ENCODE measurements around the gene WASF3.

The WASF3 gene

DNA sequence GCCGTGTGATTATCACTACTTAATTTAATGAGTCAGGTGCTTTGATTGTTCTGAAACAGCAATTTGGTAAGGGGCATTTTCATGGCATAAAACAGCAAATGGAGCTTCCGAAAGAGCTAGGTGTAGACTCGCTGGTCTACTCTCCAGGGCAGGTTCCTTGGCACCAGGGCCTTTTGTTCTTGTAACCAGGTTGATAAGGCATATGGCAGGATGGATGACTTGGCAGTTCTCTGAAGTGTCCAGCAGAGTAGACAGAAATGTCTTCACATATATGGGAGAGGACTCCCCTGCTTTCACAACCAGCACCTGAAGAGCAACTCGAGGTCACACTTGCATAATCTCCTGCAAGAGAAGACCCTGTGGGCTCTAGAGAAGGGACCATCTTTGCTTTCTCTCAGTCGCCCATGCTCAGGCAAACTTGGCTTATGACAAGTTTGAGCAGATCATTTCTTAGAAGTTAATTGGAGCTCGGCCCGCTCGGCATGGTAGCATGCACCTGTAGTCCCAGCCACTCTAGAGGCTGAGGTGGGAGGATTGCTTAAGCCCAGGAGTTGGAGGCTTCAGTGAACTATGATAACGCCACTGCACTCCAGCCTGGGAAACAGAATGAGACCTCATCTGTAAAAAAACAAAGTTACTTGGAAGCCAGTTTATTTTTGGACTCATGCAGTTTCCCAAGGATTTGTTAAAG lies 23.3 kb upstream of the WASF3 start:
- Histone ChIP-seq H3K27me3 (ENCODE audit: insufficient read depth, low read length, poor library complexity) (peaks cover 5% of the 10 kb centered on the region), H3K79me2 (ENCODE audit: insufficient read depth, low read length) (no peaks in the 10 kb centered on the region), H3K27ac (ENCODE audit: low read length) (no peak overlapping the region), H3K9me3 (ENCODE audit: insufficient read depth, low read length, severe bottlenecking) (no peaks in the 10 kb centered on the region), H3K4me3 (ENCODE audit: low read depth in 1 of 2, low read length in 2 of 2) (no peak overlapping the region), H3K36me3 (ENCODE audit: insufficient read depth, low read length) (no peaks in the 10 kb centered on the region), H4K20me1 (ENCODE audit: insufficient read depth, low read length) (no peaks in the 10 kb centered on the region), H3K4me2 (ENCODE audit: insufficient read depth, low read length) (no peak overlapping the region), H3K4me1 (ENCODE audit: insufficient read depth, low read length) (no peaks in the 10 kb centered on the region), H3K9ac (ENCODE audit: low read depth, low read length) (no peak overlapping the region), H2AFZ (ENCODE audit: low read depth, low read length) (no peak overlapping the region)
- DNase-seq (no peak), ATAC-seq (ENCODE audit: insufficient read depth, low read depth) (no peak)
- no peak for TF ChIP-seq EZH2 (IDR thresholded peaks at IDR 0.05; ENCODE audit: borderline replicate concordance, low read depth, low read length, severe bottlenecking)
- TF ChIP-seq, protein P1, sequence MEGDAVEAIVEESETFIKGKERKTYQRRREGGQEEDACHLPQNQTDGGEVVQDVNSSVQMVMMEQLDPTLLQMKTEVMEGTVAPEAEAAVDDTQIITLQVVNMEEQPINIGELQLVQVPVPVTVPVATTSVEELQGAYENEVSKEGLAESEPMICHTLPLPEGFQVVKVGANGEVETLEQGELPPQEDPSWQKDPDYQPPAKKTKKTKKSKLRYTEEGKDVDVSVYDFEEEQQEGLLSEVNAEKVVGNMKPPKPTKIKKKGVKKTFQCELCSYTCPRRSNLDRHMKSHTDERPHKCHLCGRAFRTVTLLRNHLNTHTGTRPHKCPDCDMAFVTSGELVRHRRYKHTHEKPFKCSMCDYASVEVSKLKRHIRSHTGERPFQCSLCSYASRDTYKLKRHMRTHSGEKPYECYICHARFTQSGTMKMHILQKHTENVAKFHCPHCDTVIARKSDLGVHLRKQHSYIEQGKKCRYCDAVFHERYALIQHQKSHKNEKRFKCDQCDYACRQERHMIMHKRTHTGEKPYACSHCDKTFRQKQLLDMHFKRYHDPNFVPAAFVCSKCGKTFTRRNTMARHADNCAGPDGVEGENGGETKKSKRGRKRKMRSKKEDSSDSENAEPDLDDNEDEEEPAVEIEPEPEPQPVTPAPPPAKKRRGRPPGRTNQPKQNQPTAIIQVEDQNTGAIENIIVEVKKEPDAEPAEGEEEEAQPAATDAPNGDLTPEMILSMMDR (IDR thresholded peaks at IDR 0.05; ENCODE audit: borderline replicate concordance, extremely low read depth, low read length, poor library complexity, severe bottlenecking) = no peak

DNA sequence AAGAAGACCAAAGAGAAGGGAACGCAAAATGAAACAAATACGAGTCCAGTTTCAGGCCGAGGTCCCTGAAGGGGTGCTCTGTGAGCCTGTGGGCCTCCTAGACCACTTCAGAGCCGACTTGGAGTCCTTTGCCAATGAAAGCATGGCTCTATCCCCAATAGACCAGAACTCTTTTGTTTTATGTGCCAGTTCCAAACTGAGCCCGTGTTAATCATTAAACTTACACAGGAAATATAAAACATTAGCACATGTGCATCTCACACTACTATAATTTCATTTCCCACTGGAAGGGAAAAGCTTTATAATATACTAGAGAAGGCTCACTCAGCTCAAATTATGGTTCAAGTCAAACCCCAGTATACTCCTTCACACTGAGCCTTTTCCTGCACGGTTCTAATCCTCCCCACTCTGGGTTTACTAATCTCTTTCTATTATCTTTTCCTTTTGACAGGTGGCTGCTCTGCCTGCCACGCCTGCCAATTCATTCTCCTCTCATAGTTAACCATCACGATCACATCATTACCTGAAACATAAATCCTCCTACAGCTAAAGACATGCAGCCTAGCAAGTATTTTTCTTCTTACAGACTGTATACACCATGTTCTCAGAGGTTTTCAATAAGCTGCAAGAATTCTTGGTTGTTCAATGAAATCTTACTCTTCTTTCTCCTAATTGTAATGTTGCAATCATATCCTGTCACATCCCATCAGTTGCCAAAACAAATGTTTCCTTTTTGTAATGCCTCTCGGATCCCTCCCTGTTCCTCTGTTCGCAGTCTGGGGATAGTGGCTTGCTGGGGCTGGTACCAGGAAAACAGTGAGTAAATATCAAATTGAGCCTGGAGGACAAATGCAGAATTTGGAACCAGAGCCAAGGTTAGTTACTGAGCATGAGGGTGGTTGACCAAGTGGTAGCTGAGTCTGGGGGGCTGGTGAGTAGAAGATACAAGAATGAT lies 18.8 kb upstream of the WASF3 start:
- H3K4me2 ChIP-seq (ENCODE audit: insufficient read depth, low read length) = no peak overlapping the region
- no peak for DNase-seq
- H3K4me1 ChIP-seq (ENCODE audit: insufficient read depth, low read length) = no peaks in the 10 kb centered on the region
- H3K36me3 ChIP-seq (ENCODE audit: insufficient read depth, low read length) = no peaks in the 10 kb centered on the region
- no peak overlapping the region for H3K4me3 ChIP-seq (ENCODE audit: low read depth in 1 of 2, low read length in 2 of 2)
- no peak for ATAC-seq (ENCODE audit: insufficient read depth, low read depth)
- H3K9me3 ChIP-seq (ENCODE audit: insufficient read depth, low read length, severe bottlenecking) = no peaks in the 10 kb centered on the region
- no peaks in the 10 kb centered on the region for H4K20me1 ChIP-seq (ENCODE audit: insufficient read depth, low read length)
- peaks cover 5% of the 10 kb centered on the region for H3K27me3 ChIP-seq (ENCODE audit: insufficient read depth, low read length, poor library complexity)
- no peaks in the 10 kb centered on the region for H3K79me2 ChIP-seq (ENCODE audit: insufficient read depth, low read length)
- no peak overlapping the region for H3K27ac ChIP-seq (ENCODE audit: low read length)
- no peak for TF ChIP-seq EZH2 (IDR thresholded peaks at IDR 0.05; ENCODE audit: borderline replicate concordance, low read depth, low read length, severe bottlenecking)
- TF ChIP-seq, protein P1 (IDR thresholded peaks at IDR 0.05; ENCODE audit: borderline replicate concordance, extremely low read depth, low read length, poor library complexity, severe bottlenecking) = no peak
- no peak overlapping the region for H2AFZ ChIP-seq (ENCODE audit: low read depth, low read length)
- no peak overlapping the region for H3K9ac ChIP-seq (ENCODE audit: low read depth, low read length)

DNA sequence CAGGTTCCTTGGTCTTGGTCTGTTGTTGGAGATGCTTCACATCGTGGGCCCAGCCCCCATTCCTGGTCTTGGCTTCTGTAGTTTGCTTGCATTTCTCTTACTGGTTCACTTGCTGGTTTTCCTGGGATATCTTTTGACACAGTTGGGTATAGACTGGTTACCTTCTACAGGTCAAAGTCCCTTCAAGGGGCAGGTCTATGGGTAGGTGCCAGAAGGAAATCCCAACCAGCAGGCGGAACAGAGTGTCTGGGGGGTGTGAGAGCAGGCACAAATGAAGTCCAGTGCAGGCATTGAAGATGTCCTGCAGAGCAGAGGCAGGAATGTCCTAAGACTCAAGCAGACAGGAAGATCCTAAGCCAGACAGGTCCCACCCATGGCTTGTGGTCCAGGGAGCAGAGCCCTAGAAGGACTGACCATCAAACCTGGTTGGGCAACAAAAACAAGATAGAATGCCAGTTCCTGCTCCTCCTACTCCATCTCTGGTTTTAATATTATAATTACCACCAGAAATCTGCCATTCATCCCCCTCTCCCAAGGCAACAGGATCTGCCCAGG lies 17.7 kb upstream of the WASF3 start:
- DNase-seq = no peak
- no peak for ATAC-seq (ENCODE audit: insufficient read depth, low read depth)
- Histone ChIP-seq H3K4me1 (ENCODE audit: insufficient read depth, low read length) (no peaks in the 10 kb centered on the region), H3K9me3 (ENCODE audit: insufficient read depth, low read length, severe bottlenecking) (no peaks in the 10 kb centered on the region), H2AFZ (ENCODE audit: low read depth, low read length) (no peak overlapping the region), H3K4me2 (ENCODE audit: insufficient read depth, low read length) (no peak overlapping the region), H3K36me3 (ENCODE audit: insufficient read depth, low read length) (no peaks in the 10 kb centered on the region), H3K9ac (ENCODE audit: low read depth, low read length) (no peak overlapping the region), H4K20me1 (ENCODE audit: insufficient read depth, low read length) (no peaks in the 10 kb centered on the region), H3K27me3 (ENCODE audit: insufficient read depth, low read length, poor library complexity) (peaks cover 8% of the 10 kb centered on the region), H3K4me3 (ENCODE audit: low read depth in 1 of 2, low read length in 2 of 2) (no peak overlapping the region), H3K27ac (ENCODE audit: low read length) (no peak overlapping the region), H3K79me2 (ENCODE audit: insufficient read depth, low read length) (no peaks in the 10 kb centered on the region)
- TF ChIP-seq, protein P1 (IDR thresholded peaks at IDR 0.05; ENCODE audit: borderline replicate concordance, extremely low read depth, low read length, poor library complexity, severe bottlenecking) = no peak
- no peak for TF ChIP-seq EZH2 (IDR thresholded peaks at IDR 0.05; ENCODE audit: borderline replicate concordance, low read depth, low read length, severe bottlenecking)

Data from DND-41 (cell line).